Ishikawa (cell line): ENCODE measurements around the gene LY6G5B.

Experiments
- CEBPB ChIP-seq: IDR thresholded peaks from 2 replicates; pipeline ENCODE4 v1.6.1; 2012
- CREB1 ChIP-seq: IDR thresholded peaks from 2 replicates; pipeline ENCODE4 v1.6.1; 2012; ENCODE audit warnings: low read depth
- EP300 ChIP-seq: IDR thresholded peaks from 2 replicates; pipeline ENCODE4 v1.6.1; 2012; ENCODE audit warnings: borderline replicate concordance
- FOXM1 ChIP-seq: IDR thresholded peaks from 2 replicates; pipeline ENCODE4 v1.6.1; 2012; ENCODE audit warnings: low read depth, borderline replicate concordance
- MAX ChIP-seq: IDR thresholded peaks from 2 replicates; pipeline ENCODE4 v1.6.1; 2012
- NFIC ChIP-seq: IDR thresholded peaks from 2 replicates; pipeline ENCODE4 v1.6.1; 2012
- RAD21 ChIP-seq: IDR thresholded peaks from 2 replicates; pipeline ENCODE4 v1.6.1; 2012; ENCODE audit warnings: low read depth
- REST ChIP-seq: IDR thresholded peaks from 2 replicates; pipeline ENCODE4 v1.6.1; 2012; ENCODE audit warnings: low read depth, mild to moderate bottlenecking
- TAF1 ChIP-seq: IDR thresholded peaks from 2 replicates; pipeline ENCODE4 v1.6.1; 2012; ENCODE audit warnings: low read depth, mild to moderate bottlenecking
- TCF12 ChIP-seq: IDR thresholded peaks from 2 replicates; pipeline ENCODE4 v1.6.1; 2012; ENCODE audit warnings: low read depth
- TEAD4 ChIP-seq: IDR thresholded peaks from 2 replicates; pipeline ENCODE4 v1.6.1; 2012
- USF1 ChIP-seq: IDR thresholded peaks from 2 replicates; pipeline ENCODE4 v1.6.1; 2012
- YY1 ChIP-seq: IDR thresholded peaks from 2 replicates; pipeline ENCODE4 v1.6.1; 2012; ENCODE audit warnings: low read depth
- ZBTB7A ChIP-seq: IDR thresholded peaks from 2 replicates; pipeline ENCODE4 v1.6.1; 2012; ENCODE audit warnings: low read depth

The LY6G5B gene

GRCh38 chr6:31720196-31720770, 50.5 kb downstream of the LY6G5B start:
- TF ChIP-seq EP300 (no peak), REST (no peak), CREB1 (no peak), MAX (no peak), USF1 (no peak), TAF1 (no peak), NFIC (no peak), ZBTB7A (no peak)

- no peak for TF ChIP-seq CEBPB
These were observed 51.7 kb downstream of the LY6G5B start, which contains the start of gene LY6G6C for GRCh38 chr6:31721351-31722020. Gene LY6G6C, minus strand, starts transcription at chr6:31721746. Its CDS starts 67 bp downstream, at chr6:31721679.

GRCh38 chr6:31722173-31722572, 52.4 kb downstream of the LY6G5B start:
- TF ChIP-seq TAF1 (no peak), CEBPB (no peak), RAD21 (no peak), TCF12 (no peak), TEAD4 (no peak), FOXM1 (no peak), YY1 (no peak), CREB1 (no peak)
